Gastroesophageal sphincter (tissue), 4 donors: Measurements from ENCODE around the gene RAP1GAP2. TPM values are rescaled to one million over a fixed set of nuclear protein-coding genes. Genes with fewer than 3 reads are reported as not detected.
A peak's percentile ranks its signal among the peaks of the same experiment; 100 is the strongest.

ENCODE experiments used
- ATAC-seq: fragments of 150-250 bp; one replicate; pipeline ENCODE4 v1.9.1; 2016; ENCODE audit warnings: mild to moderate bottlenecking, moderate library complexity
- H3K27ac ChIP-seq, 4 donors: fragments of 200-600 bp; sonication (generic) in 3 of 4; 1 replicate in 3 of 4; 2 replicates in 1 of 4; pipeline ENCODE4 v1.5.1; 2016 to 2019
- H3K27me3 ChIP-seq: fragments of 200-600 bp; sonication (generic); one replicate; pipeline ENCODE4 v1.5.1; 2019
- H3K36me3 ChIP-seq, 2 donors: fragments of 200-600 bp; sonication (generic); one replicate each; pipeline ENCODE4 v1.5.1; 2019; ENCODE audit warnings: control low read depth in 1 of 2
- H3K4me1 ChIP-seq, 3 donors: fragments of 200-600 bp; sonication (generic); 1 replicate in 2 of 3; 2 replicates in 1 of 3; pipeline ENCODE4 v1.5.1; 2016 to 2019; ENCODE audit warnings: control low read depth in 2 of 3
- H3K4me3 ChIP-seq, 2 donors: fragments of 200-600 bp; sonication (generic); one replicate each; pipeline ENCODE4 v1.5.1; 2019; ENCODE audit warnings: mild to moderate bottlenecking in 1 of 2, moderate library complexity in 1 of 2
- H3K9me3 ChIP-seq, 3 donors: fragments of 200-600 bp; sonication (generic); one replicate each; pipeline ENCODE4 v1.5.1; 2017 to 2019; ENCODE audit warnings: control low read depth in 2 of 3
- CTCF ChIP-seq, 4 experiments: fragments of 200-600 bp in 2 of 4; fragments of 450-650 bp in 2 of 4; sonication (generic) in 1 of 4; IDR thresholded peaks; one replicate each; pipeline ENCODE4 v1.5.1; 2017 to 2019; ENCODE audit warnings: antibody characterized with exemption in 4 of 4, mild to moderate bottlenecking in 2 of 4, moderate library complexity in 2 of 4
- EP300 ChIP-seq: sonication (generic); formaldehyde crosslinking; IDR thresholded peaks from one replicate; pipeline ENCODE4 v1.6.1; 2017; ENCODE audit warnings: antibody characterized with exemption, mild to moderate bottlenecking
- POLR2A ChIP-seq, 2 donors: fragments of 450-650 bp; IDR thresholded peaks; one replicate each; pipeline ENCODE4 v1.6.1; 2017; ENCODE audit warnings: antibody characterized with exemption in 2 of 2, mild to moderate bottlenecking in 2 of 2, moderate library complexity in 1 of 2
- POLR2AphosphoS5 ChIP-seq: sonication (generic); formaldehyde crosslinking; IDR thresholded peaks from one replicate; pipeline ENCODE4 v1.6.1; 2017; ENCODE audit warnings: antibody characterized with exemption
- WGBS, 2 donors: methylation state at CpG; one replicate each; pipeline ENCODE4 v1.1.5; 2018; ENCODE audit warnings: low coverage in 1 of 2; 5-methylcytosine and 5-hydroxymethylcytosine counted together
- total RNA-seq, 4 donors: library from RNA; depleted of rRNA; stranded (reverse); fragments of >200 nt; gene quantifications; one replicate each; pipeline ENCODE4 v1.1.0, GENCODE V29; 2016

The RAP1GAP2 gene
- total RNA-seq, 4 donors from 2014 or later, result 8.8 to 19.5 (median 11.3) TPM

DNA sequence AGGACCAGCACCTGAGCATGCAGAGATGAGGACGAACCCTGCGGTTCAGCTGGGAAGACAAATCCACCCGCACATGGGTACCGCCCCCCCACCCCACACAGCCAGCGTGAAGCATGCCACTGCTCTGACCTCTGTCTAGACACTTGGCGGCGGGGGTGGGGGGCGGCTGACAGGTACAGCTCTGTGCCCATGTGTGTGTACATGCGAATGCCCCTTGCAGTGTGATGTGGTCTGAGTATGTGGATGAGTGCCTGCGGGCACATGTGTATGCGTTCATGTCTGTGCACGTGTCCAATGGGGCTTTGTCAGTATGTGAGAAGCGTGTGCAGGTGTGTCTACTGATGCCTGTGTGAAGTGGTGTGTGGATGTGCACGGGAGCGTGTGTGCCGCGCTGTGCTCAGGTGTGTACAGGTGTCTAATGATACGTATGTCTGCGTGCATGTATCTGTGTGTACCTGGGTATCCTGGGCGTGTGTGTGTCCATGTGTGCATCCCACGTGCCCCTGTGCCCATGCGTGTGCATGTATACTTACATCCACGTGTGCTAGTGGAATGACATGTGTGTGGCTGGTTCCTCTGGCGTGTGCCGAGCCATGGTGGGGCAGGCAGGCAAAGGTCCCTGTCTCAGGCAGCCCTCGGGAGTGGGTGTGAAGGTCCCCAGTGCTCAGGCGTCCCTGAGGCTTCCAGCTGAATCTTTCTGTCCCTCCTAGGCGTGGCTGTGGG is 636 bp upstream of the RAP1GAP2 start:
- no peaks in the 10 kb centered on the region for H3K9me3 ChIP-seq
- H3K36me3 ChIP-seq, result no peaks in the 10 kb centered on the region
- 96% methylated on average over 8 of the region's 28 CpGs; no CpG with 5 or more reads in 1 of the 2 donors for WGBS, 2 donors
- H3K4me3 ChIP-seq, result peak overlapping the region in 1 of 2 donors; percentile 28
- no peak for ATAC-seq
- no peak for TF ChIP-seq EP300
- TF ChIP-seq CTCF (IDR thresholded peaks at IDR 0.05), result no peak
- no peak for TF ChIP-seq POLR2A (IDR thresholded peaks at IDR 0.05)
- no peak for TF ChIP-seq POLR2AphosphoS5
- H3K4me1 ChIP-seq, result no peaks in the 10 kb centered on the region
- no peak overlapping the region for H3K27ac ChIP-seq
- peaks cover 78% of the 10 kb centered on the region for H3K27me3 ChIP-seq

DNA sequence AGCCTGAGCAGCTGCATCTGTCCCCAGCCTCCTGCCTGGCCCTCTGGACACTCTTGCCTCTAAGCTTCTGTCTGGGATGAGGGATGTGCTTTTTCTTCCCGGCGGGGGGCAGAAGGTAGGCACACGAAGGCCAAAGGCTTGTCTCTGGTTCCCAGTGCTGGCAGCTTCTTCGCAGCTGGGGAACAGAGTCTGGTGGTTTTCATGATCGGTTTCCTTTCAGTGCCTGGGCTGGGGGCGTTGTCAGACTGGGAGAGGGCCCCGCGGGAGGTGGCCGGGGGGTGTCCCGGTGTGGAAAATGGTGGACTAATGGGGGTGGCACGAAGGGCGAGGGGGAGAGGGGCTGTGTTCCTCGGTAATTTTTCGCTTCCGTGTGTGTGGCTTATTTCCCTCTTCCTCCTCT is 988 bp downstream of the RAP1GAP2 start:
- H3K9me3 ChIP-seq, result no peaks in the 10 kb centered on the region
- no peaks in the 10 kb centered on the region for H3K4me1 ChIP-seq
- H3K36me3 ChIP-seq, result no peaks in the 10 kb centered on the region
- H3K27me3 ChIP-seq, result peaks cover 66% of the 10 kb centered on the region
- ATAC-seq, result no peak
- no peak overlapping the region for H3K27ac ChIP-seq
- 55 to 68% methylated on average over 4 to 11 of the region's 15 CpGs for WGBS, 2 donors
- TF ChIP-seq EP300 (no peak), CTCF (IDR thresholded peaks at IDR 0.05) (no peak), POLR2A (IDR thresholded peaks at IDR 0.05) (no peak), POLR2AphosphoS5 (no peak)
- H3K4me3 ChIP-seq, result peak overlapping the region in 1 of 2 donors; percentile 28

GRCh38 chr17:2797637-2798036 is 1.4 kb downstream of the RAP1GAP2 start:
- Histone ChIP-seq H3K4me1 (no peaks in the 10 kb centered on the region), H3K27me3 (peaks cover 66% of the 10 kb centered on the region), H3K36me3 (no peaks in the 10 kb centered on the region), H3K27ac (no peak overlapping the region), H3K9me3 (no peaks in the 10 kb centered on the region), H3K4me3 (no peak overlapping the region)
- no peak for ATAC-seq
- 80% methylated on average over 1 of the region's 11 CpGs; no CpG with 5 or more reads in 1 of the 2 donors for WGBS, 2 donors
- TF ChIP-seq POLR2A (IDR thresholded peaks at IDR 0.05) (no peak), CTCF (IDR thresholded peaks at IDR 0.05) (no peak), POLR2AphosphoS5 (no peak), EP300 (no peak)

- Histone ChIP-seq H3K4me1 (no peaks in the 10 kb centered on the region), H3K9me3 (no peaks in the 10 kb centered on the region), H3K27me3 (peaks cover 66% of the 10 kb centered on the region), H3K36me3 (no peaks in the 10 kb centered on the region), H3K27ac (no peak overlapping the region), H3K4me3 (no peak overlapping the region)
- WGBS, 2 donors, result 68% methylated on average over 5 of the region's 11 CpGs; no CpG with 5 or more reads in 1 of the 2 donors
- ATAC-seq, result no peak
- no peak for TF ChIP-seq CTCF (IDR thresholded peaks at IDR 0.05)
- TF ChIP-seq EP300, result no peak
- no peak for TF ChIP-seq POLR2A (IDR thresholded peaks at IDR 0.05)
- TF ChIP-seq POLR2AphosphoS5, result no peak
Observed at GRCh38 chr17:2798188-2798587, 1.9 kb downstream of the RAP1GAP2 start.

GRCh38 chr17:2798678-2799077 is 2.4 kb downstream of the RAP1GAP2 start:
- Histone ChIP-seq H3K36me3 (no peaks in the 10 kb centered on the region), H3K27me3 (peaks cover 66% of the 10 kb centered on the region)
- no peak for ATAC-seq

More at GRCh38 chr17:2798678-2799077, 2.4 kb downstream of the RAP1GAP2 start:
- Histone ChIP-seq H3K27ac (no peak overlapping the region), H3K9me3 (no peaks in the 10 kb centered on the region), H3K4me1 (no peaks in the 10 kb centered on the region), H3K4me3 (no peak overlapping the region)
- 20 to 60% methylated on average over 1 to 5 of the region's 11 CpGs for WGBS, 2 donors
- no peak for TF ChIP-seq POLR2A (IDR thresholded peaks at IDR 0.05)
- TF ChIP-seq POLR2AphosphoS5, result no peak
- TF ChIP-seq EP300, result no peak
- TF ChIP-seq CTCF (IDR thresholded peaks at IDR 0.05), result no peak
